Sciatic nerve (tissue), 2 donors: ENCODE measurements around the gene COA1. TPM values are rescaled to one million over a fixed set of nuclear protein-coding genes. Genes with fewer than 3 reads are reported as not detected.

Source experiments
- ATAC-seq: fragments of 200-7000 bp; cut with Tn5 transposase; one replicate; pipeline ENCODE4 v1.9.1; 2020; ENCODE audit warnings: mild to moderate bottlenecking, moderate library complexity
- DNase-seq: peaks from one replicate; pipeline ENCODE4 v3.0.0-alpha.2; 2020; ENCODE audit warnings: low spot score
- intact Hi-C: fragments of 100-400 bp; cut with DNase I; formaldehyde crosslinking; loops from one replicate; pipeline ENCODE4 v1.14.2; 2022
- total RNA-seq: library from RNA; stranded (reverse); fragmentation: NEBNext Ultra II Directional; extraction: Animal tissue kit (Norgen Biotek cat#: 25700); gene quantifications from one replicate; pipeline ENCODE4 v1.2.1, GENCODE V29; 2021
- donor health status: DM: no; HTN: no; CAD: no.
- donor health status: DM: no; HTN: no; CAD: no.

The COA1 gene
- total RNA-seq, 1 donor from 2014 or later: 56.8 TPM

- no peak for DNase-seq
- no peak for ATAC-seq
- intact Hi-C loops: no loop called here
Measured at GRCh38 chr7:43669286-43670081, 59.8 kb downstream of the COA1 start.

GRCh38 chr7:43668035-43668434 is 61.3 kb downstream of the COA1 start:
- intact Hi-C loops: no loop called here
- ATAC-seq: no peak

GRCh38 chr7:43666938-43667337 is 62.4 kb downstream of the COA1 start:
- intact Hi-C loops: no loop called here
- DNase-seq (no peak), ATAC-seq (no peak)

More at GRCh38 chr7:43668035-43668434, 61.3 kb downstream of the COA1 start:
- DNase-seq: no peak

- intact Hi-C loops: no loop called here
- ATAC-seq: no peak
- DNase-seq: no peak
Measured at GRCh38 chr7:43664681-43665080, 64.6 kb downstream of the COA1 start.

- DNase-seq: no peak
- ATAC-seq: no peak
- intact Hi-C loops: no loop called here
Measured at GRCh38 chr7:43660141-43660540, 69.2 kb downstream of the COA1 start.

- intact Hi-C loops: no loop called here
- ATAC-seq (no peak), DNase-seq (no peak)
Measured at GRCh38 chr7:43659549-43659896, 69.8 kb downstream of the COA1 start.

- no peak for DNase-seq
- no peak for ATAC-seq
- intact Hi-C loops: no loop called here
Measured at GRCh38 chr7:43658718-43659548, 70.4 kb downstream of the COA1 start.

GRCh38 chr7:43656997-43657396 is 72.3 kb downstream of the COA1 start:
- DNase-seq (no peak), ATAC-seq (no peak)
- intact Hi-C loops: no loop called here

GRCh38 chr7:43655584-43655983 is 73.7 kb downstream of the COA1 start:
- DNase-seq (no peak), ATAC-seq (no peak)
- intact Hi-C loops: no loop called here

- no peak for DNase-seq
Measured at GRCh38 chr7:43653891-43654504, 75.3 kb downstream of the COA1 start.

GRCh38 chr7:43653466-43653865 is 75.9 kb downstream of the COA1 start:
- no peak for DNase-seq
- intact Hi-C loops: no loop called here
- no peak for ATAC-seq

More at GRCh38 chr7:43653891-43654504, 75.3 kb downstream of the COA1 start:
- intact Hi-C loops: no loop called here
- peak; percentile 50 for ATAC-seq

- intact Hi-C loops: no loop called here
- DNase-seq (no peak), ATAC-seq (no peak)
Measured at GRCh38 chr7:43652364-43652763, 77.0 kb downstream of the COA1 start.

GRCh38 chr7:43650457-43651052 is 78.8 kb downstream of the COA1 start:
- intact Hi-C loops: no loop called here
- DNase-seq: no peak
- ATAC-seq: no peak

- ATAC-seq (no peak), DNase-seq (no peak)
- intact Hi-C loops: no loop called here
Measured at GRCh38 chr7:43649755-43650274, 79.5 kb downstream of the COA1 start.

GRCh38 chr7:43648473-43649406 is 80.6 kb downstream of the COA1 start:
- intact Hi-C loops: no loop called here
- DNase-seq (no peak), ATAC-seq (peak; percentile 44)

- peak; percentile 78 for DNase-seq
- intact Hi-C loops: no loop called here
- peak; percentile 89 for ATAC-seq
Measured at GRCh38 chr7:43647673-43648472, 81.5 kb downstream of the COA1 start.

GRCh38 chr7:43647339-43647672 is 82.0 kb downstream of the COA1 start:
- ATAC-seq (peak; percentile 27), DNase-seq (no peak)
- intact Hi-C loops: no loop called here
